Measurements from ENCODE around the gene LDLRAD3. TPM values are rescaled to one million over a fixed set of nuclear protein-coding genes. Genes with fewer than 3 reads are reported as not detected.
A peak's percentile ranks its signal among the peaks of the same experiment; 100 is the strongest.

Gene LDLRAD3
- total RNA-seq, 1 donor from 2014 or later: 7.7 TPM

- H3K9me3 ChIP-seq: peaks cover 12% of the 10 kb centered on the region
- H3K27me3 ChIP-seq (ENCODE audit: low read depth): no peaks in the 10 kb centered on the region
- ATAC-seq (no peak), DNase-seq (no peak)
- no peak overlapping the region for H3K27ac ChIP-seq
- TF ChIP-seq, protein P1, sequence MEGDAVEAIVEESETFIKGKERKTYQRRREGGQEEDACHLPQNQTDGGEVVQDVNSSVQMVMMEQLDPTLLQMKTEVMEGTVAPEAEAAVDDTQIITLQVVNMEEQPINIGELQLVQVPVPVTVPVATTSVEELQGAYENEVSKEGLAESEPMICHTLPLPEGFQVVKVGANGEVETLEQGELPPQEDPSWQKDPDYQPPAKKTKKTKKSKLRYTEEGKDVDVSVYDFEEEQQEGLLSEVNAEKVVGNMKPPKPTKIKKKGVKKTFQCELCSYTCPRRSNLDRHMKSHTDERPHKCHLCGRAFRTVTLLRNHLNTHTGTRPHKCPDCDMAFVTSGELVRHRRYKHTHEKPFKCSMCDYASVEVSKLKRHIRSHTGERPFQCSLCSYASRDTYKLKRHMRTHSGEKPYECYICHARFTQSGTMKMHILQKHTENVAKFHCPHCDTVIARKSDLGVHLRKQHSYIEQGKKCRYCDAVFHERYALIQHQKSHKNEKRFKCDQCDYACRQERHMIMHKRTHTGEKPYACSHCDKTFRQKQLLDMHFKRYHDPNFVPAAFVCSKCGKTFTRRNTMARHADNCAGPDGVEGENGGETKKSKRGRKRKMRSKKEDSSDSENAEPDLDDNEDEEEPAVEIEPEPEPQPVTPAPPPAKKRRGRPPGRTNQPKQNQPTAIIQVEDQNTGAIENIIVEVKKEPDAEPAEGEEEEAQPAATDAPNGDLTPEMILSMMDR (IDR thresholded peaks at IDR 0.05): no peak
- intact Hi-C loops (cut with DNase I): no loop called here
- no peak overlapping the region for H3K4me3 ChIP-seq
- no peaks in the 10 kb centered on the region for H3K4me1 ChIP-seq
- H3K36me3 ChIP-seq: no peaks in the 10 kb centered on the region
Measured at GRCh38 chr11:36218283-36218921, 274.5 kb downstream of the LDLRAD3 start.

GRCh38 chr11:36219996-36220395, 276.1 kb downstream of the LDLRAD3 start:
- Histone ChIP-seq H3K27ac (no peak overlapping the region), H3K4me1 (no peaks in the 10 kb centered on the region), H3K27me3 (ENCODE audit: low read depth) (no peaks in the 10 kb centered on the region), H3K9me3 (peaks cover 12% of the 10 kb centered on the region), H3K36me3 (no peaks in the 10 kb centered on the region), H3K4me3 (no peak overlapping the region)
- DNase-seq (no peak), ATAC-seq (no peak)
- intact Hi-C loops (cut with DNase I): no loop called here
- TF ChIP-seq, protein P1 (IDR thresholded peaks at IDR 0.05): no peak

GRCh38 chr11:36222831-36223635, 279.2 kb downstream of the LDLRAD3 start:
- ATAC-seq (peak; percentile 70 to 90), DNase-seq (no peak)
- Histone ChIP-seq H3K4me3 (no peak overlapping the region), H3K27ac (peak overlapping the region; percentile 46), H3K4me1 (no peaks in the 10 kb centered on the region), H3K36me3 (no peaks in the 10 kb centered on the region), H3K9me3 (peaks cover 12% of the 10 kb centered on the region), H3K27me3 (ENCODE audit: low read depth) (no peaks in the 10 kb centered on the region)
- intact Hi-C loops (cut with DNase I): no loop called here
- TF ChIP-seq, protein P1 (IDR thresholded peaks at IDR 0.05): no peak

DNA sequence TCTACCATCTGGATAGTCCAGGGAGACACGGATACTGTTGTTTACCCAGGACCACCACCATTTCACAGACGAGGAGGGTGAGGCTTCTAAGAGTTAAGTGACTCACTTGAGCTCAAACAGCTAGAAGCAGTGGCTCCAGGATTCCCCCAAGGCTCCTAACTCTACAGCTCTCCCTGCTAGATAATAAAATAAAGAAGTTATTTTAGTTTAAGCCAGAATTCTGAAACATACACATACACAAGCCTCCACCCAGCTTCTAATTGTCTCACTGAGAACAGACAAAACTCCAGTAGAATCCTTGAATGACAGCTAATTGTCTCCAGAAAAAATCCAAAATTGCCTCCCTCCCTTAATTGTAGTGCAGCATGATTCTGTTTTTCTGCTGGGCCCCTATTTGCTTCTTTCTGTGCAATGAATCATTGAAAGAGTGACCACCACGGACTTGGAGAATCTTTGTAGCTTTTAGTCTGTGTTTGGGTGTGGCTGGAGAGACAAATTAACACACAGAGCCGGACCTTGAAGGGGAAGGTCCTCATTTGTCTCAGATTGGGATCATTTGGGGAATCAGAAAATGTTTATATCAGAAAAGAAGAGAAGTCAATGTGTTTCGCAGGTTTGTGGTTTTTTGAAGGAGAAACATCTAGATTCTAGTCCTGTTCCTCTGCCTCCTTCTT, 280.5 kb downstream of the LDLRAD3 start:
- ATAC-seq: no peak
- Histone ChIP-seq H3K27ac (no peak overlapping the region), H3K36me3 (no peaks in the 10 kb centered on the region), H3K4me3 (no peak overlapping the region), H3K9me3 (peaks cover 12% of the 10 kb centered on the region), H3K4me1 (no peaks in the 10 kb centered on the region), H3K27me3 (ENCODE audit: low read depth) (no peaks in the 10 kb centered on the region)
- TF ChIP-seq, protein P1 (IDR thresholded peaks at IDR 0.05): no peak
- no peak for DNase-seq
- intact Hi-C loops (cut with DNase I): no loop called here

GRCh38 chr11:36227044-36227443, 283.2 kb downstream of the LDLRAD3 start:
- Histone ChIP-seq H3K27me3 (ENCODE audit: low read depth) (no peaks in the 10 kb centered on the region), H3K4me1 (no peaks in the 10 kb centered on the region), H3K9me3 (no peaks in the 10 kb centered on the region), H3K36me3 (no peaks in the 10 kb centered on the region), H3K4me3 (no peak overlapping the region), H3K27ac (no peak overlapping the region)
- TF ChIP-seq, protein P1 (IDR thresholded peaks at IDR 0.05): no peak
- DNase-seq (no peak), ATAC-seq (no peak)
- intact Hi-C loops (cut with DNase I): no loop called here

All from lower lobe of right lung (tissue), 2 donors.